H1 (cell line): ENCODE results near the gene TCERG1. TPM values are rescaled to one million over a fixed set of nuclear protein-coding genes. Genes with fewer than 3 reads are reported as not detected.

ENCODE experiments used
- E2F6 ChIP-seq: IDR thresholded peaks from 2 replicates; pipeline ENCODE4 v1.6.1; 2012; ENCODE audit warnings: inconsistent platforms
- polyA plus RNA-seq, 7 experiments: library from polyadenylated mRNA; depleted of rRNA in 3 of 7; stranded (reverse) in 5 of 7; unstranded in 2 of 7; fragments of >200 nt in 5 of 7; fragments of 200-250 nt in 2 of 7; gene quantifications; 1 replicate in 5 of 7; 2 replicates in 1 of 7; 4 replicates in 1 of 7; pipeline versions ENCODE4 v1.2.1 to v1.2.3, GENCODE V29; 2011 to 2013; ENCODE audit warnings: missing spikeins in 2 of 7, mixed read lengths in 2 of 7
- total RNA-seq: library from RNA; stranded (reverse); fragmentation: NEBNext Ultra II Directional; extraction: Animal tissue kit (Norgen Biotek cat#: 25700); gene quantifications from 2 replicates; pipeline ENCODE4 v1.2.1, GENCODE V29; 2021

Gene TCERG1
- total and polyA plus RNA-seq, 2 of the 8 experiments (the other 6 are each of a cell fraction or from before 2014, with no cell fraction given): 105 to 122 TPM

- TF ChIP-seq E2F6: no peak
These were observed 27.4 kb upstream of the TCERG1 start (continued) for GRCh38 chr5:146419696-146420095.
